ENCODE measurements around the gene REV1.

GRCh38 chr2:99444222-99444621, 45.6 kb downstream of the REV1 start:
- TF ChIP-seq TOX (CRISPR knock-in tag; IDR thresholded peaks at IDR 0.05; ENCODE audit: borderline replicate concordance) = no peak
- no peak for TF ChIP-seq ARNTL (CRISPR knock-in tag; IDR thresholded peaks at IDR 0.05; ENCODE audit: borderline replicate concordance, low read depth)
- TF ChIP-seq RARB (CRISPR knock-in tag; IDR thresholded peaks at IDR 0.05) = no peak
- TF ChIP-seq ZNF8 (CRISPR knock-in tag; IDR thresholded peaks at IDR 0.05) = no peak
- TF ChIP-seq, protein P1, sequence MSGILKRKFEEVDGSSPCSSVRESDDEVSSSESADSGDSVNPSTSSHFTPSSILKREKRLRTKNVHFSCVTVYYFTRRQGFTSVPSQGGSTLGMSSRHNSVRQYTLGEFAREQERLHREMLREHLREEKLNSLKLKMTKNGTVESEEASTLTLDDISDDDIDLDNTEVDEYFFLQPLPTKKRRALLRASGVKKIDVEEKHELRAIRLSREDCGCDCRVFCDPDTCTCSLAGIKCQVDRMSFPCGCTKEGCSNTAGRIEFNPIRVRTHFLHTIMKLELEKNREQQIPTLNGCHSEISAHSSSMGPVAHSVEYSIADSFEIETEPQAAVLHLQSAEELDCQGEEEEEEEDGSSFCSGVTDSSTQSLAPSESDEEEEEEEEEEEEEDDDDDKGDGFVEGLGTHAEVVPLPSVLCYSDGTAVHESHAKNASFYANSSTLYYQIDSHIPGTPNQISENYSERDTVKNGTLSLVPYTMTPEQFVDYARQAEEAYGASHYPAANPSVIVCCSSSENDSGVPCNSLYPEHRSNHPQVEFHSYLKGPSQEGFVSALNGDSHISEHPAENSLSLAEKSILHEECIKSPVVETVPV (CRISPR knock-in tag; IDR thresholded peaks at IDR 0.05) = no peak
- no peak for TF ChIP-seq GLIS3 (CRISPR knock-in tag; IDR thresholded peaks at IDR 0.05)
- no peak for TF ChIP-seq ZFP30 (CRISPR knock-in tag; IDR thresholded peaks at IDR 0.05)
- TF ChIP-seq PPARA (CRISPR knock-in tag; IDR thresholded peaks at IDR 0.05; ENCODE audit: borderline replicate concordance) = no peak
